ENCODE measurements around the gene ADARB2.

- TF ChIP-seq, protein P1, sequence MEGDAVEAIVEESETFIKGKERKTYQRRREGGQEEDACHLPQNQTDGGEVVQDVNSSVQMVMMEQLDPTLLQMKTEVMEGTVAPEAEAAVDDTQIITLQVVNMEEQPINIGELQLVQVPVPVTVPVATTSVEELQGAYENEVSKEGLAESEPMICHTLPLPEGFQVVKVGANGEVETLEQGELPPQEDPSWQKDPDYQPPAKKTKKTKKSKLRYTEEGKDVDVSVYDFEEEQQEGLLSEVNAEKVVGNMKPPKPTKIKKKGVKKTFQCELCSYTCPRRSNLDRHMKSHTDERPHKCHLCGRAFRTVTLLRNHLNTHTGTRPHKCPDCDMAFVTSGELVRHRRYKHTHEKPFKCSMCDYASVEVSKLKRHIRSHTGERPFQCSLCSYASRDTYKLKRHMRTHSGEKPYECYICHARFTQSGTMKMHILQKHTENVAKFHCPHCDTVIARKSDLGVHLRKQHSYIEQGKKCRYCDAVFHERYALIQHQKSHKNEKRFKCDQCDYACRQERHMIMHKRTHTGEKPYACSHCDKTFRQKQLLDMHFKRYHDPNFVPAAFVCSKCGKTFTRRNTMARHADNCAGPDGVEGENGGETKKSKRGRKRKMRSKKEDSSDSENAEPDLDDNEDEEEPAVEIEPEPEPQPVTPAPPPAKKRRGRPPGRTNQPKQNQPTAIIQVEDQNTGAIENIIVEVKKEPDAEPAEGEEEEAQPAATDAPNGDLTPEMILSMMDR (IDR thresholded peaks at IDR 0.05), result no peak
- TF ChIP-seq POLR2A (IDR thresholded peaks at IDR 0.05) (no peak), POLR2AphosphoS5 (IDR thresholded peaks at IDR 0.05) (no peak), EP300 (IDR thresholded peaks at IDR 0.05) (no peak)
Observed at GRCh38 chr10:1169186-1169885, 568.0 kb downstream of the ADARB2 start.
